ENCODE measurements around the gene ROR2.

The ROR2 gene

GRCh38 chr9:91773156-91773555, 176.9 kb downstream of the ROR2 start:
- Mint-ChIP-seq H3K27me3 (peaks cover 31% of the 10 kb centered on the region), H3K27ac (no peak overlapping the region), H3K4me1 (no peaks in the 10 kb centered on the region), H3K9me3 (no peaks in the 10 kb centered on the region), H3K4me3 (no peak overlapping the region)
- no peak for DNase-seq
- no peak for ATAC-seq

GRCh38 chr9:91771864-91772263, 178.2 kb downstream of the ROR2 start:
- Mint-ChIP-seq H3K4me3 (no peak overlapping the region), H3K9me3 (no peaks in the 10 kb centered on the region), H3K27me3 (peaks cover 41% of the 10 kb centered on the region), H3K27ac (peak overlapping the region in 1 of 2 donors; percentile 69), H3K4me1 (no peaks in the 10 kb centered on the region)
- DNase-seq (no peak), ATAC-seq (no peak)

DNA sequence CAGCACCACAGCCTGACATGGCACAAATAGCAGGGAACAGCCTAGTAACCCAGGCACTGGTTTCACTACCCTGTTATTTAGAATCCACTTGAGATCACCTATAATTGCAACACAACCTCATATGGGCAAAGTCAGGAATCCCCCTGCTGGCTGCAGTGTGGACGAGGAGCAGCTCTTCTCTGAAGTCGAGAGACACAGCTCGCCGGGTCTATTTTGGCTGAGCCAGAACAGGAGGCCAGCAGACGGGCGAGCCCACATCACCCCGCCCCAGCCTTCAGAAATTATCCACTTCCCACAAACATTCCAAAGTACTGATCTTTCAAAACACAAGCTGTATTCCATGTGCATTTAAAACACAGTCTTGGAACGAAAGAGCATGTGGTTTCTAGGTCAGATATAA, 179.0 kb downstream of the ROR2 start:
- no peaks in the 10 kb centered on the region for H3K4me1 Mint-ChIP-seq
- H3K4me3 Mint-ChIP-seq, result no peak overlapping the region
- no peak for ATAC-seq
- H3K9me3 Mint-ChIP-seq, result no peaks in the 10 kb centered on the region
- no peak for DNase-seq
- H3K27me3 Mint-ChIP-seq, result peaks cover 41% of the 10 kb centered on the region
- no peak overlapping the region for H3K27ac Mint-ChIP-seq

GRCh38 chr9:91770229-91770628, 179.8 kb downstream of the ROR2 start:
- Mint-ChIP-seq H3K27me3 (peaks cover 40% of the 10 kb centered on the region), H3K4me1 (no peaks in the 10 kb centered on the region), H3K27ac (no peak overlapping the region), H3K4me3 (no peak overlapping the region), H3K9me3 (no peaks in the 10 kb centered on the region)
- DNase-seq (no peak), ATAC-seq (no peak)

- no peak for DNase-seq
- H3K27me3 Mint-ChIP-seq, result peaks cover 45% of the 10 kb centered on the region
- no peaks in the 10 kb centered on the region for H3K9me3 Mint-ChIP-seq
- H3K4me3 Mint-ChIP-seq, result no peak overlapping the region
- no peaks in the 10 kb centered on the region for H3K4me1 Mint-ChIP-seq
- H3K27ac Mint-ChIP-seq, result no peak overlapping the region
- ATAC-seq, result no peak
Measured at GRCh38 chr9:91768977-91769916, 180.8 kb downstream of the ROR2 start.

DNA sequence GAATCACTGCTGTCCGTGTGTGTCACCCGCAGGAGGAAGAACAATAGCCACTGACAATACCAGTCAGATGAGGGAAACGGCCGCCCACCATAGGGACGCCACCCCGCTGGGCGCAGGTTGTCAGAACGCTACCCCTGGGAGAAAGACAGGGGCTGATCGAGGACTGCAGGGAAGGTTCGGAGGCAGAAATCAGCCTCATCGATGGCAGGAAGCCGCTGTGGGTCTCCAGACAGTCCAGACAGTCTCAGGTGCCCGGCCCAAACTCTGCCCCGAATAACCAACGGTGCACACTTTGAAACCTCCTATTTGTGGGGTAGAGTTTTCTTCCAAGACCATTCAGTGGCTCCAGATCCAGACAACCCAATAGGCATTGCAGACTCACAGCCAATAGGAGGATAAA, 181.5 kb downstream of the ROR2 start:
- ATAC-seq (no peak), DNase-seq (no peak)
- no peak overlapping the region for H3K27ac Mint-ChIP-seq
- no peaks in the 10 kb centered on the region for H3K9me3 Mint-ChIP-seq
- H3K4me3 Mint-ChIP-seq, result no peak overlapping the region
- no peaks in the 10 kb centered on the region for H3K4me1 Mint-ChIP-seq
- H3K27me3 Mint-ChIP-seq, result peaks cover 45% of the 10 kb centered on the region

DNA sequence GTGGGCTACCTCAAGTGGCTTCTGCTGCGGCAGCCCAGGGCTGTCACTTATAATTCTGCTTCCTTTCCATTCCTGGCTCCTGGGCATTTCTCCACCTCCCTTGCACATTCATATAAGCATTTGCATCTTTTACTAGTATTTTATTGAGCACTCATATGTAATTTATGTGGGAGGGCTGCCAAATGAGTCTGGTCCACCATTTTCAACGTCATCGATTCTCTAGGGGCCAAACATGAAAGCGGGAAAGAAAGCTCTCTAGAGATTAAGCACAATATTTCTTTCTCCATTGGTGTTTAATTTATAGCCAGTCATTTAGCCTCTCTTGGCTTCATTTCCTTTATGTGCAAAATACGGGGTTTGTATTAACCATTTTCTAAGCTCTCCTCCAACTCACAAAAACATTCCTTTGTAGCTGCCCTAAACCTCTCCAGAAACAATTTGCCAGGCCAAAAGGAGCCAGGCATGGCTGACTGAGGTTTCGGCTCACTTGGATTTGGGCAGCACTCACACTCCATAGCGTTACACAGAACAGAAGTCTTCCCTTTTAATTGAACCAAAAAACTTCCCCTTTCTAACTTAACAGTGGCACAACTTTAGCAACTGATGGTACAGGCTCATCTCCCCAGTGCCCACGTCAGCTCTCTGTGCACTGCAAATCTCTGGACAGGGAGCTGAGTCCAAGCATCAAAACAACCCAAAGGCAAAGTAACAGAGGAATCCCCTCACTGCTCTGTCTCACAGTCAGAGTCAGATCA, 183.5 kb downstream of the ROR2 start:
- no peaks in the 10 kb centered on the region for H3K4me1 Mint-ChIP-seq
- ATAC-seq (no peak), DNase-seq (no peak)
- H3K27ac Mint-ChIP-seq, result no peak overlapping the region
- peaks cover 45% of the 10 kb centered on the region for H3K27me3 Mint-ChIP-seq
- H3K9me3 Mint-ChIP-seq, result no peaks in the 10 kb centered on the region
- no peak overlapping the region for H3K4me3 Mint-ChIP-seq

DNA sequence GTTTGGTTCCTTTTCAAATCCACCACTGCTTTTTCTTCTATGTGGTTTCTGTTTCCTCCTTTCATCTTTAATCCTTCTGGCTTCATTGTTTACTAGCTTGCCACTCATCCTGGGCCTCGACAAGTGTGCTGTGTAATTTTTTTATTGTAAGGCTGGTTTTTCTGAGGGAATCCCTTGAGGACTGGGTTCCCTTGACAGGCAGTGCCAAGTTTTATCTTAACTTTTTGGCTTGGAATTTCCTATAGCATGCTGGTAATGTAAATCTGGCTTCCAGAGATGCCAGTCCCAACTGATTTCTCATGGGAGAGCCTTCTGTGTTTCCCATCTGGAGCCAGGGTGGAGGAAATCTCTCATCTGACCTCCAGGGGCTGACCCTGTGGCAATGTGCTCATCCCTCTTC, 184.7 kb downstream of the ROR2 start:
- Mint-ChIP-seq H3K4me1 (no peaks in the 10 kb centered on the region), H3K4me3 (no peak overlapping the region), H3K27me3 (peaks cover 45% of the 10 kb centered on the region), H3K9me3 (no peaks in the 10 kb centered on the region), H3K27ac (no peak overlapping the region)
- ATAC-seq, result no peak
- no peak for DNase-seq

DNA sequence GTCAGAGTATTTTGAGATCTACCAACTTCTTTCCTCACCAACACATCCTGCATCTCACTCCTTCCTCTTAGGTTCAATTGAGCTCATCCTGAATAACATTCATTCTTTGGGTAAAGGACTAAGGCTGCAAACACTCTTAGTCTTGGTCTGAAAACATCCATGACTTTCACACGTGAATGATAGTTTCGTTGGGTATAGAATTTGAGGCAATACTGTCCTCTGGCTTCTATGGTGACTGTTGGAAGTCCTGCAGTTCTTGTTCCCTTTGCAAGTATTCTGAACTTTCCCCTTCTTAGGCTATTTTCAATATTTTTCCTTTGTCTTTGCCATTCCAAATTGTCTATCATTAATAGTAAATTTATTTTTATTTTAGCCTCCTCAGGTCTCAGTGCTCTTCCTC, 185.4 kb downstream of the ROR2 start:
- no peaks in the 10 kb centered on the region for H3K4me1 Mint-ChIP-seq
- DNase-seq (no peak), ATAC-seq (no peak)
- no peak overlapping the region for H3K4me3 Mint-ChIP-seq
- H3K27me3 Mint-ChIP-seq, result peaks cover 40% of the 10 kb centered on the region
- H3K9me3 Mint-ChIP-seq, result no peaks in the 10 kb centered on the region
- H3K27ac Mint-ChIP-seq, result no peak overlapping the region

DNA sequence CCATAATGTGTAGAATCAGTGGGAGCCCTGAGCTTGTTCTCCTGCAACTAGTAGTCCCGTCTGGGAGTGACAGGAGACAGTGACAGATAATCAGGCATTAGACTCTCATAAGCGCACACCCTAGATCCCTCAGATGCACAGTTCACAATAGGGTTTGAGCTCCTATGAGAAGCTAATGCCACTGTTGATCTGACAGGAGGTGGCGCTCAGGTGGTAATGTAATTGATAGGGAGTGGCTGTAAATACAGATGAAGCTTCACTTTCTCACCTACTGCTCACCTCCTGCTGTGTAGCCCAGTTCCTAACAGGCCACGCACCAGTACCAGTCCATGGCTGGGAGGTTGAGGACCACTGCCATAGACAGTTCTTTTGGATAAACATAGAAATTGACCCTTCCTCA, 188.7 kb downstream of the ROR2 start:
- H3K9me3 Mint-ChIP-seq, result no peaks in the 10 kb centered on the region
- H3K4me1 Mint-ChIP-seq, result no peaks in the 10 kb centered on the region
- ATAC-seq (no peak), DNase-seq (no peak)
- no peak overlapping the region for H3K27ac Mint-ChIP-seq
- H3K27me3 Mint-ChIP-seq, result peaks cover 18% of the 10 kb centered on the region
- H3K4me3 Mint-ChIP-seq, result no peak overlapping the region

DNA sequence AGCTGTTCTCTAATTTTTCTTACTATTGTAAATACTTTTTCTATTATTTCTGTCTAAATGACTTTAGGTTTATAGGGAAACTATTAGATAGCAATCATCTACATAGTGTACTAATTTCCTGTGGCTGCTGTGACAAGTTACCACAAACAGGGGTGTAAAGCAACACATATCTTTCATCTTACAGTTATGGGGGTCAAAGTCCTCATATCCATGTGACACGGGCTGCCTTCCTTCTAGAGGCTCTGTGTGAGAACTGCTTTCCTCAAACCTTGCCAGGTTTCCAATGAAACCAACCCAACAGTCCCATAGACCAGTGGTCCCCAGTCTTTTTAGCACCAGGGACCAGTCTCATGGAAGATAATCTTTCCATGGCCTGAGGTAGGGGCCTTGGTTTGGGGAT, 189.1 kb downstream of the ROR2 start:
- Mint-ChIP-seq H3K27me3 (peaks cover 13% of the 10 kb centered on the region), H3K4me3 (no peak overlapping the region), H3K9me3 (no peaks in the 10 kb centered on the region), H3K27ac (no peak overlapping the region), H3K4me1 (no peaks in the 10 kb centered on the region)
- no peak for DNase-seq
- no peak for ATAC-seq

- H3K27ac Mint-ChIP-seq, result no peak overlapping the region
- H3K9me3 Mint-ChIP-seq, result no peaks in the 10 kb centered on the region
- H3K27me3 Mint-ChIP-seq, result no peaks in the 10 kb centered on the region
- H3K4me3 Mint-ChIP-seq, result no peak overlapping the region
- no peaks in the 10 kb centered on the region for H3K4me1 Mint-ChIP-seq
- ATAC-seq (no peak), DNase-seq (peak; percentile 24 to 36)
Measured at GRCh38 chr9:91758491-91758981, 191.5 kb downstream of the ROR2 start.

DNA sequence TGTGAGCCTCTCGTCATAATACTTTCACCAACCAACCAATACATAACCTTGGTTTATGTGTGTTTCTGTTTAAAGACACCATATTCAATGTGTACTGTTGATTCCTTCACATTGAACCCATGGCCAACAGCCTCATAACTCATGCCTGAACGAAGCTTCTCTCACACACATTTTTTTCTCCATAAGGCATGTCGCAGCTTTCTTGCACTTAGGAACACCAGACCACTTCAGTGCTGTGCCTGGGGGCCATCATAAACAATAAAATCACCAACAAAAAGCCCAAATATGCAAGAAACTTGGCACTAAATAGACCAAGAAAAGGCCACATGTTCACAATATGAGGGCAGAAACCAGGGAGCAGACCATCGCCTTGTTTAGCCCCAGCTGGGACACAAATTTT, 192.2 kb downstream of the ROR2 start:
- no peaks in the 10 kb centered on the region for H3K27me3 Mint-ChIP-seq
- ATAC-seq (no peak), DNase-seq (no peak)
- H3K4me1 Mint-ChIP-seq, result no peaks in the 10 kb centered on the region
- H3K4me3 Mint-ChIP-seq, result no peak overlapping the region
- no peaks in the 10 kb centered on the region for H3K9me3 Mint-ChIP-seq
- H3K27ac Mint-ChIP-seq, result no peak overlapping the region

DNA sequence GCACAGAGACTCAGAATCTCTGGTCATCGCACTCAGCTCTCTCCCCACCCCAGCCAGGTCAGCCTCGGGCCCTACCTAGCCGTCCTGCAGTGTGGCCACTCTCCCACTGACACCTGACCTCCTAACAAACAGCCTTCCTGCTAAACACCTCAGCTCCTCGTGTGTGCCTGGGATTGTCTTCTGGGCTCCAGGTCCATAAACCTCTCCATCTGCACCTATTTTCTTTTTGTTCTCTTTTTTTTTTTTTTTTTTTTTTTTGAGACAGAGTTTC, 193.6 kb downstream of the ROR2 start:
- Mint-ChIP-seq H3K27me3 (peaks cover 8% of the 10 kb centered on the region), H3K4me3 (no peak overlapping the region), H3K4me1 (no peaks in the 10 kb centered on the region), H3K9me3 (no peaks in the 10 kb centered on the region), H3K27ac (no peak overlapping the region)
- no peak for ATAC-seq
- DNase-seq, result no peak

DNA sequence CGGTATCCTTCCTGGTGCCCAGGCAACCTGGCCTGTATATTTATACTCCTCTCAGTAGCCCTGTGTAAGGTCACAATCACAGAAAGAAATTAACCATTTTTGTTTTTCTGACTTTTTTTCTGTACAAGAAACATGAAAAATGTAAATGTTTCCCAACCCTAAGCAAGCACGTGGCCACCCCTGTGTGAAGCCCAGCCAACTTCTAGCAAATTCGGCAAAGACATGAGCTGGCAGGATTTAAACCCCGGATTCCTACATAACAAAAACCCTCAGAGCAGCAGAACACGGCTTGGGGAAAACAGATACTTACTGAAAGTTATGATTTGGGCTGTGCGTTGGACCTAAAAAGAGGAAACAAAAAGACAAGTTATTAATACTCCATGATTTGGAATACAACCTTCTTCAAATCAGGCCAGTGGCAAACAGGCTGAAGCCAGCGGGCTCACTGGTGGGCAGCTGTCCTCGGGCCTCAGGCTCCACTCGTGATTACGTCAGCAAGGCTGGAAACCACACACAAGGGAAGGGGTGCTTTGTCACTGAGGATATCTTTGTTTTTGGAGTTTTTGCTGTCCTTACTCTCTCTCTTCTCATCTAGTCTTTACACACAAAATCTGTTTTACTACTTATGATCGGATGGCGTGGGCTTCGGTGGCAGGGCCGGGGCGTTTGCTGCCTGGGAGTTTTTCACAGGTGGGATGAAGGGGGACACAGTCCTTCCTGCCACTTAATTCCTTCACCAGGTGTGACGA, 194.1 kb downstream of the ROR2 start:
- DNase-seq (no peak), ATAC-seq (no peak)
- no peaks in the 10 kb centered on the region for H3K9me3 Mint-ChIP-seq
- H3K27ac Mint-ChIP-seq, result no peak overlapping the region
- no peaks in the 10 kb centered on the region for H3K4me1 Mint-ChIP-seq
- H3K4me3 Mint-ChIP-seq, result no peak overlapping the region
- peaks cover 8% of the 10 kb centered on the region for H3K27me3 Mint-ChIP-seq

DNA sequence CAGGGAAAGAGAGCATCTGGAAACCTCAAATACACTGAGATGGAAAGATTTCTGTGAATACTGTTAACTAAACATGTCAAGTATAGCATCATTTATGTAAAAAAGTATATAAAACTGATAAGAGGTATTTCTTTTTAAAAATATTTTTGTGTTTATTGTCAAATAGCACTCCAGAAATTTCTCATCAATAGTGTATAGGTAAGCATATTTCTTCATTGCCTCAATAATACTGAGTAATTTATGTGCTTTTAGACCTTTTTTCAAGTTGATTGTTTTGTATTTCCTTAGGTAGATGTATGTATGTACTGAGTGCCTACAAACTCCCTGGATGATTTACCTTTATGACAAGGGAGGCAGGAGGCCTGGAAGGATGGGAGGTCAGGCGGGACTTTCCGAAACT, 196.3 kb downstream of the ROR2 start:
- ATAC-seq, result no peak

More for the DNA sequence above, 196.3 kb downstream of the ROR2 start:
- DNase-seq, result no peak
- H3K27ac Mint-ChIP-seq, result no peak overlapping the region
- peaks cover 18% of the 10 kb centered on the region for H3K27me3 Mint-ChIP-seq
- no peaks in the 10 kb centered on the region for H3K9me3 Mint-ChIP-seq
- no peaks in the 10 kb centered on the region for H3K4me1 Mint-ChIP-seq
- H3K4me3 Mint-ChIP-seq, result no peak overlapping the region

All from stimulated activated naive CD8-positive, alpha-beta T cell treated with anti-CD3 and anti-CD28 coated beads, Interleukin-15, amount 100 ng/mL, for 72 hours (primary cell).